Omental fat pad (tissue), 4 donors: Measurements from ENCODE around the gene COBLL1. TPM values are rescaled to one million over a fixed set of nuclear protein-coding genes. Genes with fewer than 3 reads are reported as not detected.

Experiments
- ATAC-seq: fragments of 150-250 bp; one replicate; pipeline ENCODE4 v1.9.1; 2016; ENCODE audit warnings: mild to moderate bottlenecking, moderate library complexity; ENCODE audit not compliant: low FRiP score
- DNase-seq: peaks from one replicate; pipeline ENCODE4 v3.0.0-alpha.2; 2019; ENCODE audit warnings: low spot score
- CTCF ChIP-seq, 3 donors: fragments of 450-650 bp; IDR thresholded peaks; one replicate each; pipeline ENCODE4 v1.5.1; 2016 to 2017; ENCODE audit warnings: antibody characterized with exemption in 3 of 3, mild to moderate bottlenecking in 3 of 3, moderate library complexity in 2 of 3
- total RNA-seq, 4 donors: library from RNA; depleted of rRNA; stranded (reverse); fragments of >200 nt; gene quantifications; one replicate each; pipeline ENCODE4 v1.1.0, GENCODE V29; 2016

COBLL1 gene
- total RNA-seq, 4 donors from 2014 or later: 38.1 to 114 (median 68.5) TPM

- TF ChIP-seq CTCF (IDR thresholded peaks at IDR 0.05): no peak
- DNase-seq (no peak), ATAC-seq (no peak)
Measured at GRCh38 chr2:164747140-164747539, 94.5 kb downstream of the COBLL1 start.

- DNase-seq (no peak), ATAC-seq (no peak)
- TF ChIP-seq CTCF (IDR thresholded peaks at IDR 0.05): no peak
Measured at GRCh38 chr2:164746713-164747112, 94.9 kb downstream of the COBLL1 start.

- DNase-seq: no peak
- no peak for ATAC-seq
- no peak for TF ChIP-seq CTCF (IDR thresholded peaks at IDR 0.05)
Measured at GRCh38 chr2:164745012-164745797, 96.4 kb downstream of the COBLL1 start.

- no peak for TF ChIP-seq CTCF (IDR thresholded peaks at IDR 0.05)
- no peak for DNase-seq
- no peak for ATAC-seq
Measured at GRCh38 chr2:164742738-164743317, 98.8 kb downstream of the COBLL1 start.

GRCh38 chr2:164739966-164740365 lies 101.7 kb downstream of the COBLL1 start:
- DNase-seq: no peak
- no peak for TF ChIP-seq CTCF (IDR thresholded peaks at IDR 0.05)
- peak; percentile 86 for ATAC-seq

GRCh38 chr2:164737612-164738081 lies 104.0 kb downstream of the COBLL1 start:
- ATAC-seq: peak; percentile 69
- TF ChIP-seq CTCF (IDR thresholded peaks at IDR 0.05): peak in 1 of 3 donors; percentile 64

More at GRCh38 chr2:164737612-164738081, 104.0 kb downstream of the COBLL1 start:
- DNase-seq: no peak
